GM12872 (cell line): ENCODE results near the gene LSM4.

Experiments
- TF ChIP-seq, protein P1 (sequence below): IDR thresholded peaks from 3 replicates; pipeline ENCODE4 v1.5.1; 2011; ENCODE audit warnings: low read depth, mild to moderate bottlenecking, low read length, moderate library complexity; ENCODE audit not compliant: insufficient read depth

LSM4 gene

DNA sequence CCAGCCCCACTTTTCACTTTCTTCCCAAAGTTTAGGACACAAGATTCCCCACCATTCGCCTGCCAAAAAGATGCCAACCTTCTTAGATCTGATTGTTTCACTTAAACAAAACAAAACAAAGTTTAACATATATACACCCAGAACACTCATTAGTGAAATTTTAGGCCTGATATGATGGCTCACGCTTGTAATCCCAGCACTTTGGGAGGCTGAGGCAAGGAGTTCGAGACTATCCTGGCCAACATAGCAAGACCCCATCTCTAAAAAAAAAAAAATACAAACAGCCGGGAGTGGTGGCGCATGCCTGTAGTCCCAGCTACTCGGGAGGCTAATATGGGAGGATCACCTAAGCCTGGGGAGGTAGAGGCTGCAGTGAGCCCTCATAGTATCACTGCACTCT is 22.4 kb upstream of the LSM4 start:
- TF ChIP-seq, protein P1, sequence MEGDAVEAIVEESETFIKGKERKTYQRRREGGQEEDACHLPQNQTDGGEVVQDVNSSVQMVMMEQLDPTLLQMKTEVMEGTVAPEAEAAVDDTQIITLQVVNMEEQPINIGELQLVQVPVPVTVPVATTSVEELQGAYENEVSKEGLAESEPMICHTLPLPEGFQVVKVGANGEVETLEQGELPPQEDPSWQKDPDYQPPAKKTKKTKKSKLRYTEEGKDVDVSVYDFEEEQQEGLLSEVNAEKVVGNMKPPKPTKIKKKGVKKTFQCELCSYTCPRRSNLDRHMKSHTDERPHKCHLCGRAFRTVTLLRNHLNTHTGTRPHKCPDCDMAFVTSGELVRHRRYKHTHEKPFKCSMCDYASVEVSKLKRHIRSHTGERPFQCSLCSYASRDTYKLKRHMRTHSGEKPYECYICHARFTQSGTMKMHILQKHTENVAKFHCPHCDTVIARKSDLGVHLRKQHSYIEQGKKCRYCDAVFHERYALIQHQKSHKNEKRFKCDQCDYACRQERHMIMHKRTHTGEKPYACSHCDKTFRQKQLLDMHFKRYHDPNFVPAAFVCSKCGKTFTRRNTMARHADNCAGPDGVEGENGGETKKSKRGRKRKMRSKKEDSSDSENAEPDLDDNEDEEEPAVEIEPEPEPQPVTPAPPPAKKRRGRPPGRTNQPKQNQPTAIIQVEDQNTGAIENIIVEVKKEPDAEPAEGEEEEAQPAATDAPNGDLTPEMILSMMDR: no peak

DNA sequence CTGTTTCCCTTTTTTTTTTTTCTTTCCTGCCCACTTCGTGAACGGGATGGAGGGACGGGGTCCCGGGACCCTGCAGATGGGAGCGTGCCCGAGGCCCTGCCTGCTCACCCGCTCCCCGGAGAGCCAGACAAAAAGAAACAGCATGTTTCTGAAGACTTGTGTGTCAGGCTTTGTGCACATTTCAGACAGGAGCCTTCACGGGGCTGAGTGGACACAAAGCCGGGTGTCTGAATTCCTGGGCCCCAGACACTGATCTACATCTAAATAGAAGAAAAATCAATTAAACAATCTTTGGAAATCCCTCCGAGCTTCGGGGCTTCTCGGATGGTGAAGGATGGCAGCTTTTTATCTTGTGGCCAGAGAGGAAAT is 21.7 kb upstream of the LSM4 start:
- TF ChIP-seq, protein P1: no peak

DNA sequence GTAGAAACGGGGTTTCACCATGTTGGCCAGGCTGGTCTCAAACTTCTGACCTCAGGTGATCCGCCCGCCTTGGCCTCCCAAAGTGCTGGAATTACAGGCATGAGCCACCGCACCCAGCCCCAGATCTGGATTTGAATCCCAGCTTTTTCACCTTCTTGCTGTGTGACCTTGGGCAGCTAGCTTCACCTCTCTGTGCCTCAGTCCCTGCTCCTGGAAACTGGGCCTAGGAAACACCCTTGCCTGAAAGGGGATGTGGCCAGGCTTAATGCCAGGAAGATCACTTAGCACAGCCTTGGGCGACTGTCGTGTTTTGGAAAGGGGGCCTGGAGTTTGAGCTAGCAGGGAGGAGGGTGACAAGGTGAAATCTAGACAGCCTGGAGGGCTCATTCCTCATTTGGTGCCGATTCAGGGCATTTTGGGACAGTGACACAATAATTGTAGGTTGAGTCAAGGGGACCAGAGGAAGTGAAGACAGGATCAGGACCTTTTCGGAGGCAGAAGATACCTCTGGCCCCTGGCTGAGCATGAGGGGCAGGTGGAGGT is 19.3 kb upstream of the LSM4 start:
- TF ChIP-seq, protein P1: no peak

DNA sequence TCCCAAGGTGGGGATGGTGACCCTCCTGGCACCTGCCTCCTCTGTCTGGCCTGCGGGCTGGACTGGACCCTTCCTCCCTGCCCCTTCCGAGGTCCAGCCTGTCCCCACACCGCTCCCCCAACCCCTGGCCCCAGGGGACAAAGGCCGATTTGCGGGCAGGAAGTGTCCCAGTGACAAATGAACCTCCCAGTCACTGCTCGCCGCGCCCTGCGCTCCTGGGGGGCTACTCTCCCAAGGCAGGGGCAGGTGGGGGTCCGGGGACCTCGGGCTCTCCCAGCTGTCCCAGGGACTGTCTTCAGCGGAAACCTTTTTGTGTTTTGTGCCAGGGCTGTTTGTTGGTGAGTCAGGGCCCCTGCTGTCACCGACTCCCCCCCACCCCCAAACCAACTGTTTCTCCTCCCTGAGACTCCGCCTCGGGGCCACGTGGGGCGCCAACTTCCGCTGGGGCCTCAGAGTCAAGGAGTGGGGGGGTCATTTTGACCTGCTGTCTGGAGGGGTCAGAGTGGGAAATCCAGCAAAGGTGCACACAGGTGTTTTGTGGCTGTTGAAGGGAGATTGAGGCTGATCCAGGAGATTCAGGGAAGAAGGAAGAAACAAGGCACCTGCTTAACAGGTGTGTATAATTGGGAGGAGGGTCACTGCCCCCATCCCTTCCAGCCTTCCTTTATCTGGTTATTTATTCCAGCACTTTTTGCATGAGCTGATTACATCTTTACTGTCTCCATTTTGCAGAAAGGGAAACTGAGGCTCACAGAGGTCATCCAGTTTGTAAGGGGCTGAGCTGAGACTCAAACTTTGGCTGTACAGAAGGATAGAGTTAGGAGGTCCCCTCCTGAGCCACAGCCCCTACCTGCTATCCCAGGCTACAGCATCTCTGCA is 18.4 kb upstream of the LSM4 start:
- TF ChIP-seq, protein P1: peak; percentile 26; the same call in 1 of the 3 replicates

DNA sequence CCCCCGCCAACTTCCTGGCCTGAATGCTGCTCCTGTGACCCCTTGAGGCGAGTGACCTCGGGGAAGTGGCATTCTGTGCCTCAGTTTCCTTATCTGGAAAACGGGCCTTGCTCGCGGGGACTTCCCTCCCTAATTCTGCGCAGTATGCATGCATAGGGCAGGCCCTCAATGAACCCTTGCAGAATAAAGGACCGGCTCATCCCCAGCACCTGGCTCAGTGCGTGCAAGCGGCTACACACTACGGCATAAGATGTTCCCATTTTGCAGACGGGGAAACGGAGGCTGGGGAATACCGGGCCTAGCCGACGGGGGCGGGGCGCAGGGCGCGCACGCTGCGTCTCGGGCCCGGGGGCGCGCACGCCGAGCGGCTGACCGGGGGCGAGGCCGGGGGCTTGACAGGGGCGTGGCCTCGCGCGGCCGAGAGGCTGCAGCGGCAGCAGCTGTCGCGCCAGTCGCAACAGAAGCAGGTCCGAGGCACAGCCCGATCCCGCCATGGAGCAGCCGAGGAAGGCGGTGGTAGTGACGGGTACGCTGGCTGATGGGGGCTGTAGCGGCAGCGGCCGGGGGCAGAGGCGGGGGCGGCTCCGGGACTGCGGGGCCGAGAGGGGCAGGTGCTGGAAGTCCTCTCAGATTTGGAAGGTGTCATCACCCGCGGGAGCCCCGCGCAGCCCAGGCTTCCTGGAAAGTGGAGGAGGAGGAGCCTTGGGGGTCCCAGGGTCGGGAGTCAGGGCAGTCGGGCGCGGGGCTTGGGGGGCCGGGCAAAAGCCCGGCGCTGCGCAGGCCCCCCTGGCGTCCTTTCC is 17.5 kb upstream of the LSM4 start, which contains the start of gene PGPEP1:
Gene PGPEP1 (plus strand): TSS at position 409 of the 800 bp plus-strand sequence. CDS start 84 bp downstream, at position 493.
- TF ChIP-seq, protein P1: no peak

DNA sequence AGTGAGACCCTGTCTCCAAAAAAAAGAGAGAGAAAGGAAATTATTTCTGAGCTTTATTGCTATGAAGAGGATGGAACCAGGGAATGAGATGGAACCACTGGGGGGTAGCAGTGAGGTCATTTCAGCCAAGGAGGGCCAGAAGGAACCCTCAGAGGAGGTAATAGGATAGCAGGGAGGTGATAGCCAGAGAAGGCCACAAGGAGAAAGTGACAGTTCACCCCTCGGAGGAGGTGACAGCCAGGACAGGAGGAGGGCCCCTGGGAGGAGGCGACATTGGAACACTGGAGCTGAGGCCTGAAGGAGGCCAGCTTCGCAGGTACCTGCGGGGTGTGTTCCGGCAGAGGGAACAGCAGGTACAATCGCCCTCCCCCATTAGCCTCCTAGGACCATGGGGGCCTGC is 16.8 kb upstream of the LSM4 start:
- TF ChIP-seq, protein P1: peak; percentile 28; the same call in 1 of the 3 replicates

DNA sequence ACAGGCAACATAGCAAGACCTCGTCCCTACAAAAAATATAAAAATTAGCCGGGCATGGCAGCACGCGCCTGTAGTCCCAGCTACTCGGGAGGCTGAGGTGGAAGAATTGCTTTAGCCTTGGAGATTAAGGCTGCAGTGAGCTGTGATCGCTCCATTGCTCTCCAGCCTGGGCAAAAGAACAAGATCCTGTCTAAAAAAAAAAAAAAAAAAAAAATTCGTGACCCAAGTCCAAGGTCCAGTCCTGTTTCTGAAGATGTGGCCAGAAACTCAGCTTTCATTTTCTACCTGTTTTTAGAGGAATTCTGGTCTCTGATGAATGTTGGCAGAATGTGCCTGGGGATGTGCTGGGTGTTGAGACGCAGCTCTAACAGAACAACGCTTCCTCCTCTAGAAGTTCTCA is 15.7 kb upstream of the LSM4 start:
- TF ChIP-seq, protein P1: no peak
